GM23338 (cell line): ENCODE results near the gene MOB3B. TPM values are rescaled to one million over a fixed set of nuclear protein-coding genes. Genes with fewer than 3 reads are reported as not detected.
A peak's percentile ranks its signal among the peaks of the same experiment; 100 is the strongest.

Source experiments
- ATAC-seq: fragments of 200-7000 bp; cut with Tn5 transposase; 3 replicates; pipeline ENCODE4 v1.9.1; 2020
- DNase-seq: peaks from one replicate; pipeline ENCODE4 v3.0.0-alpha.2; 2015; ENCODE audit warnings: low spot score
- H2AFZ ChIP-seq: fragments of 200-600 bp; sonication (generic); 2 replicates; pipeline ENCODE4 v1.8.0; 2016; ENCODE audit warnings: antibody characterized with exemption, mild to moderate bottlenecking, moderate library complexity
- H3F3A ChIP-seq: fragments of 200-600 bp; sonication (generic); replicated peaks from 2 replicates; pipeline ENCODE4 v1.8.0; 2017; ENCODE audit warnings: antibody characterized with exemption, mixed run types, low read depth
- H3K27ac ChIP-seq: fragments of 200-600 bp; sonication (generic); 2 replicates; pipeline ENCODE4 v1.6.1; 2016; ENCODE audit warnings: low read depth
- H3K27me3 ChIP-seq: fragments of 200-600 bp; sonication (generic); 2 replicates; pipeline ENCODE4 v1.8.0; 2016; ENCODE audit warnings: mild to moderate bottlenecking, mixed run types, moderate library complexity; ENCODE audit not compliant: insufficient read depth
- H3K36me3 ChIP-seq: fragments of 200-600 bp; sonication (generic); 2 replicates; pipeline ENCODE4 v1.8.0; 2016; ENCODE audit warnings: mild to moderate bottlenecking; ENCODE audit not compliant: insufficient read depth
- H3K4me1 ChIP-seq: fragments of 200-600 bp; sonication (generic); 2 replicates; pipeline ENCODE4 v1.8.0; 2016; ENCODE audit warnings: mild to moderate bottlenecking, moderate library complexity; ENCODE audit not compliant: insufficient read depth
- H3K4me2 ChIP-seq: fragments of 200-600 bp; sonication (generic); 2 replicates; pipeline ENCODE4 v1.7.1; 2017; ENCODE audit warnings: mixed run types
- H3K4me3 ChIP-seq: fragments of 200-600 bp; sonication (generic); 2 replicates; pipeline ENCODE4 v1.6.1; 2016; ENCODE audit warnings: mixed run types
- H3K79me2 ChIP-seq: fragments of 200-600 bp; sonication (generic); replicated peaks from 2 replicates; pipeline ENCODE4 v1.8.0; 2017; ENCODE audit warnings: mild to moderate bottlenecking; ENCODE audit not compliant: insufficient read depth
- H3K9me2 ChIP-seq: fragments of 200-600 bp; sonication (generic); 2 replicates; pipeline ENCODE4 v1.8.0; 2017; ENCODE audit not compliant: insufficient read depth
- H4K20me1 ChIP-seq: fragments of 200-600 bp; sonication (generic); replicated peaks from 2 replicates; pipeline ENCODE4 v1.8.0; 2017; ENCODE audit warnings: mild to moderate bottlenecking; ENCODE audit not compliant: insufficient read depth
- H3K27ac Mint-ChIP-seq: 2 replicates; pipeline ENCODE4 v1.8.0; 2020; ENCODE audit warnings: inconsistent platforms, mild to moderate bottlenecking, moderate library complexity, mixed read lengths
- H3K27me3 Mint-ChIP-seq: 3 replicates; pipeline ENCODE4 v1.8.0; 2022; ENCODE audit warnings: low read depth, mild to moderate bottlenecking, moderate library complexity, mixed read lengths, inconsistent platforms; ENCODE audit not compliant: insufficient read depth, poor library complexity
- H3K36me3 Mint-ChIP-seq: 3 replicates; pipeline ENCODE4 v1.8.0; 2021; ENCODE audit warnings: low read depth, mild to moderate bottlenecking, inconsistent platforms, moderate library complexity, mixed read lengths
- H3K4me1 Mint-ChIP-seq: 3 replicates; pipeline ENCODE4 v1.8.0; 2020; ENCODE audit warnings: mild to moderate bottlenecking, inconsistent platforms, mixed read lengths
- H3K4me3 Mint-ChIP-seq: 3 replicates; pipeline ENCODE4 v1.8.0; 2021; ENCODE audit warnings: moderate library complexity, mild to moderate bottlenecking, inconsistent platforms, mixed read lengths
- H3K9me3 Mint-ChIP-seq: 3 replicates; pipeline ENCODE4 v1.8.0; 2020; ENCODE audit warnings: moderate library complexity, mild to moderate bottlenecking, inconsistent platforms, mixed read lengths
- ETS1 ChIP-seq: IDR thresholded peaks from 2 replicates; pipeline ENCODE4 v1.6.1; 2016; ENCODE audit warnings: antibody characterized with exemption
- EZH2 ChIP-seq: fragments of 200-600 bp; sonication (generic); IDR thresholded peaks from one replicate; pipeline ENCODE4 v1.8.0; 2017; ENCODE audit warnings: antibody characterized with exemption, mild to moderate bottlenecking, low read depth; ENCODE audit not compliant: unreplicated experiment
- JUNB ChIP-seq: IDR thresholded peaks from one replicate; pipeline ENCODE4 v1.6.1; 2016; ENCODE audit warnings: antibody characterized with exemption; ENCODE audit not compliant: unreplicated experiment
- POLR2AphosphoS5 ChIP-seq: IDR thresholded peaks from 2 replicates; pipeline ENCODE4 v1.6.1; 2016; ENCODE audit warnings: antibody characterized with exemption, low read depth
- REST ChIP-seq: IDR thresholded peaks from one replicate; pipeline ENCODE4 v1.6.1; 2018; ENCODE audit warnings: antibody characterized with exemption; ENCODE audit not compliant: unreplicated experiment
- STAT1 ChIP-seq: IDR thresholded peaks from one replicate; pipeline ENCODE4 v1.6.1; 2016; ENCODE audit warnings: antibody characterized with exemption; ENCODE audit not compliant: unreplicated experiment
- ZNF114 ChIP-seq: fragments of 250-450 bp; sonication (Bioruptor Pico); IDR thresholded peaks from 2 replicates; pipeline ENCODE4 v1.5.0; 2020; ENCODE audit warnings: mild to moderate bottlenecking, moderate library complexity
- polyA plus RNA-seq: library from polyadenylated mRNA; unstranded; fragments of >200 nt; fragmentation: Nextera tagmentation; extraction: Ambion mirVana; gene quantifications from 2 replicates; pipeline ENCODE4 v1.2.1, GENCODE V29; 2016
- total RNA-seq: library from RNA; depleted of rRNA; stranded (reverse); fragments of >200 nt; shearing (Covaris generic); gene quantifications from 2 replicates; pipeline ENCODE4 v1.2.3, GENCODE V29; 2014
- TF ChIP-seq, protein P1 (sequence below), 2 experiments: fragments of 200-600 bp in 1 of 2; sonication (generic) in 1 of 2; conservative IDR thresholded peaks; 2 replicates each; pipeline versions ENCODE4 v1.5.1 to v1.6.1; 2016 to 2017; ENCODE audit warnings: antibody characterized with exemption in 2 of 2, low read depth in 2 of 2, mild to moderate bottlenecking in 2 of 2, moderate library complexity in 1 of 2

Gene MOB3B
- total and polyA plus RNA-seq, 2 experiments from 2014 or later, result 7.6 to 12.1 TPM

GRCh38 chr9:27489087-27489876, 40.3 kb downstream of the MOB3B start:
- DNase-seq (no peak), ATAC-seq (peak; percentile 80)
- Mint-ChIP-seq H3K27ac (peak overlapping the region; percentile 55), H3K4me1 (peaks cover 60% of the 10 kb centered on the region), H3K36me3 (peaks cover 10% of the 10 kb centered on the region; the same call in 2 of the 3 replicates), H3K9me3 (peaks cover 6% of the 10 kb centered on the region), H3K27me3 (peaks cover 2% of the 10 kb centered on the region), H3K4me3 (no peak overlapping the region)
- Histone ChIP-seq H3K36me3 (no peaks in the 10 kb centered on the region), H3K79me2 (peaks cover 10% of the 10 kb centered on the region), H3K27me3 (no peaks in the 10 kb centered on the region), H3K9me2 (no peaks in the 10 kb centered on the region), H3K27ac (0 out of 2 replicates have a peak overlapping the region, but pooled peaks have one; percentile 61), H3K4me2 (peak overlapping the region; percentile 38; the same call in 1 of the 2 replicates), H3K4me1 (peaks cover 30% of the 10 kb centered on the region), H3F3A (no peaks in the 10 kb centered on the region), H3K4me3 (no peak overlapping the region), H2AFZ (no peak overlapping the region), H4K20me1 (no peaks in the 10 kb centered on the region)
- TF ChIP-seq, protein P1, sequence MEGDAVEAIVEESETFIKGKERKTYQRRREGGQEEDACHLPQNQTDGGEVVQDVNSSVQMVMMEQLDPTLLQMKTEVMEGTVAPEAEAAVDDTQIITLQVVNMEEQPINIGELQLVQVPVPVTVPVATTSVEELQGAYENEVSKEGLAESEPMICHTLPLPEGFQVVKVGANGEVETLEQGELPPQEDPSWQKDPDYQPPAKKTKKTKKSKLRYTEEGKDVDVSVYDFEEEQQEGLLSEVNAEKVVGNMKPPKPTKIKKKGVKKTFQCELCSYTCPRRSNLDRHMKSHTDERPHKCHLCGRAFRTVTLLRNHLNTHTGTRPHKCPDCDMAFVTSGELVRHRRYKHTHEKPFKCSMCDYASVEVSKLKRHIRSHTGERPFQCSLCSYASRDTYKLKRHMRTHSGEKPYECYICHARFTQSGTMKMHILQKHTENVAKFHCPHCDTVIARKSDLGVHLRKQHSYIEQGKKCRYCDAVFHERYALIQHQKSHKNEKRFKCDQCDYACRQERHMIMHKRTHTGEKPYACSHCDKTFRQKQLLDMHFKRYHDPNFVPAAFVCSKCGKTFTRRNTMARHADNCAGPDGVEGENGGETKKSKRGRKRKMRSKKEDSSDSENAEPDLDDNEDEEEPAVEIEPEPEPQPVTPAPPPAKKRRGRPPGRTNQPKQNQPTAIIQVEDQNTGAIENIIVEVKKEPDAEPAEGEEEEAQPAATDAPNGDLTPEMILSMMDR (conservative IDR thresholded peaks at IDR 0.05; ENCODE audit: low read depth in 2 of 2), result 0 out of 4 replicates have a peak, but pooled peaks of 1 of the 2 experiments have one; percentile 12
- TF ChIP-seq JUNB, result no peak

GRCh38 chr9:27487927-27488326, 41.7 kb downstream of the MOB3B start:
- no peaks in the 10 kb centered on the region for H4K20me1 ChIP-seq
- H3K4me3 Mint-ChIP-seq, result 0 out of 3 replicates have a peak overlapping the region, but pooled peaks have one; percentile 13
- ATAC-seq (peak; percentile 78), DNase-seq (no peak)
- H3K4me2 ChIP-seq, result no peak overlapping the region
- H3K27me3 Mint-ChIP-seq, result peaks cover 2% of the 10 kb centered on the region
- H3K4me3 ChIP-seq, result no peak overlapping the region
- H3K27ac Mint-ChIP-seq, result peak overlapping the region; percentile 93
- peaks cover 10% of the 10 kb centered on the region for H3K36me3 Mint-ChIP-seq
- no peaks in the 10 kb centered on the region for H3K36me3 ChIP-seq
- no peaks in the 10 kb centered on the region for H3K9me2 ChIP-seq
- H3K27ac ChIP-seq, result no peak overlapping the region
- H3F3A ChIP-seq, result no peaks in the 10 kb centered on the region
- peaks cover 10% of the 10 kb centered on the region for H3K79me2 ChIP-seq
- TF ChIP-seq REST (no peak), STAT1 (no peak), ETS1 (no peak), JUNB (no peak), ZNF114 (CRISPR knock-in tag) (no peak), EZH2 (no peak), POLR2AphosphoS5 (no peak)
- TF ChIP-seq, protein P1 (conservative IDR thresholded peaks at IDR 0.05; ENCODE audit: low read depth in 2 of 2), result no peak
- H3K4me1 Mint-ChIP-seq, result peaks cover 54% of the 10 kb centered on the region
- peaks cover 2% of the 10 kb centered on the region; the same call in 2 of the 3 replicates for H3K9me3 Mint-ChIP-seq
- H2AFZ ChIP-seq, result no peak overlapping the region
- H3K4me1 ChIP-seq, result peaks cover 30% of the 10 kb centered on the region
- no peaks in the 10 kb centered on the region for H3K27me3 ChIP-seq
